CD4-positive, alpha-beta T cell treated with Interleukin-15 for 4 hours (primary cell): ENCODE data around the gene CHMP3.
"Not testable (repeated sequence)": the region's sequence is repeated elsewhere in the genome, so short reads cannot be mapped to it uniquely, and the experiment has no call there.

Experiments
- DNase-seq: peaks from one replicate; pipeline ENCODE4 v3.0.0-alpha.2; 2020; ENCODE audit warnings: low spot score

Gene CHMP3

DNA sequence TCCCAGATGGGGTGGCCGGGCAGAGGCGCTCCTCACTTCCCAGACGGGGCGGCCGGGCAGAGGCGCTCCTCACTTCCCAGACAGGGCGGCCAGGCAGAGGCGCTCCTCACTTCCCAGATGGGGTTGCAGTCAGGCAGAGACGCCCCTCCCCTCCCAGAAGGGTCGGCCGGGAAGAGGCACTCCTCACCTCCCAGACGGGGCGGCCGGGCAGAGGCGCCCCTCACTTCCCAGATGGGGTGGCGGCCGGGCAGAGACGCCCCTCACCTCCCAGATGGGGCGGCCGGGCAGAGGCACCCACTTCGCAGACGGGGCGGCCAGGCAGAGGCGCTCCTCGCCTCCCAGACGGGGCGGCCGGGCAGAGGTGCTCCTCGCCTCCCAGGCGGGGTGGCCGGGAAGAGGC is 13.8 kb downstream of the CHMP3 start:
- DNase-seq: not testable (repeated sequence)

DNA sequence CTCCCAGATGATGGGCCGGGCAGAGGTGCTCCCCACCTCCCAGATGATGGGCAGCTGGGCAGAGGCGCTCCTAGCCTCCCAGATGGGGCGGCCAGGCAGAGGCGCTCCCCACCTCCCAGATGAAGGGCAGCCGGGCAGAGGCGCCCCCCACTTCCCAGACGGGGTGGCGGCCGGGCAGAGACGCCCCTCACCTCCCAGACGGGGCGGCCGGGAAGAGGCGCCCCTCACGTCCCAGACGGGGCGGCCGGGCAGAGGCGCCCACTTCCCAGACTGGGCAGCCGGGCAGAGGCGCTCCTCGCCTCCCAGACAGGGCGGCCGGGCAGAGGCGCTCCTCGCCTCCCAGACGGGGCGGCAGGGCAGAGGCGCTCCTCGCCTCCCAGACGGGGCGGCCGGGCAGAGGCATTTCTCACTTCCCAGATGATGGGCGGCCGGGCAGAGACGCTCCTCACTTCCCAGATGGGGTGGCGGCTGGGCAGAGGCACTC is 14.3 kb downstream of the CHMP3 start:
- not testable (repeated sequence) for DNase-seq

DNA sequence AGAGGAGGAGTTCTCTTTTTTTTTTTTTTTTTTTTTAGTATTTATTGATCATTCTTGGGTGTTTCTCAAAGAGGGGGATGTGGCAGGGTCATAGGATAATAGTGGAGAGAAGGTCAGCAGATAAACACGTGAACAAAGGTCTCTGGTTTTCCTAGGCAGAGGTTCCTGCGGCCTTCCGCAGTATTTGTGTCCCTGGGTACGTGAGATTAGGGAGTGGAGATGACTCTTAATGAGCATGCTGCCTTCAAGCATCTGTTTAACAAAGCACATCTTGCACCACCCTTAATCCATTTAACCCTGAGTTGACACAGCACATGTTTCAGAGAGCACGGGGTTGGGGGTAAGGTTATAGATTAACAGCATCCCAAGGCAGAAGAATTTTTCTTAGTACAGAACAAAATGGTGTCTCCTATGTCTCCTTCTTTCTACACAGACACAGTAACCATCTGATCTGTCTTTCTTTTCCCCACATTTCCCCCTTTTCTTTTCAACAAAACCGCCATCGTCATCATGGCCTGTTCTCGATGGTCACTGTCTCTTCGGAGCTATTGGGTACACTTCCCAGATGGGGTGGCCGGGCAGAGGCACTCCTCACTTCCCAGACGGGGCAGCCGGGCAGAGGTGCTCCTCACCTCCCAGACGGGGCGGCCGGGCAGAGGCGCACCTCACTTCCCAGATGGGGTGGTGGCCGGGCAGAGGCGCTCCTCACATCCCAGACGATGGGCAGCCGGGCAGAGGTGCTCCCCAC is 14.9 kb downstream of the CHMP3 start:
- DNase-seq: not testable (repeated sequence)

DNA sequence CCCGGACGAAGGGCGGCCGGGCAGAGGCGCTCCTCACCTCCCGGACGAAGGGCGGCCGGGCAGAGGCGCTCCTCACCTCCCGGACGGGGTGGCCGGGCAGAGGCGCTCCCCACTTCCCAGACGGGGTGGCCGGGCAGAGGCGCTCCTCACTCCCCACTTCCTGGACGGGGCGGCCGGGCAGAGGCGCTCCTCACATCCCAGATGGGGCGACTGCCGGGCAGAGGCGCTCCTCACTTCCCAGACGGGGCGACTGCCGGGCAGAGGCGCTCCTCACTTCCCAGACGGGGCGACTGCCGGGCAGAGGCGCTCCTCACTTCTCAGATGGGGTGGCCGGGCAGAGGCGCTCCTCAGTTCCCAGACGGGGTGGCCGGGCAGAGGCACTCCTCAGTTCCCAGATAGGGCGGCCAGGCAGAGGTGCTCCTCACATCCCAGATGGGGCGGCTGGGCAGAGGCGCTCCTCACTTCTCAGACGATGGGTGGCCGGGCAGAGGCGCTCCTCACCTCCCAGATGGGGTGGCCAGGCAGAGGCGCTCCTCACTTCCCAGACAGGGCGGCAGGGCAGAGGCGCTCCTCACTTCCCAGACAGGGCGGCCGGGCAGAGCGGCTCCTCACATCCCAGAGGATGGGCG is 17.8 kb downstream of the CHMP3 start:
- not testable (repeated sequence) for DNase-seq

DNA sequence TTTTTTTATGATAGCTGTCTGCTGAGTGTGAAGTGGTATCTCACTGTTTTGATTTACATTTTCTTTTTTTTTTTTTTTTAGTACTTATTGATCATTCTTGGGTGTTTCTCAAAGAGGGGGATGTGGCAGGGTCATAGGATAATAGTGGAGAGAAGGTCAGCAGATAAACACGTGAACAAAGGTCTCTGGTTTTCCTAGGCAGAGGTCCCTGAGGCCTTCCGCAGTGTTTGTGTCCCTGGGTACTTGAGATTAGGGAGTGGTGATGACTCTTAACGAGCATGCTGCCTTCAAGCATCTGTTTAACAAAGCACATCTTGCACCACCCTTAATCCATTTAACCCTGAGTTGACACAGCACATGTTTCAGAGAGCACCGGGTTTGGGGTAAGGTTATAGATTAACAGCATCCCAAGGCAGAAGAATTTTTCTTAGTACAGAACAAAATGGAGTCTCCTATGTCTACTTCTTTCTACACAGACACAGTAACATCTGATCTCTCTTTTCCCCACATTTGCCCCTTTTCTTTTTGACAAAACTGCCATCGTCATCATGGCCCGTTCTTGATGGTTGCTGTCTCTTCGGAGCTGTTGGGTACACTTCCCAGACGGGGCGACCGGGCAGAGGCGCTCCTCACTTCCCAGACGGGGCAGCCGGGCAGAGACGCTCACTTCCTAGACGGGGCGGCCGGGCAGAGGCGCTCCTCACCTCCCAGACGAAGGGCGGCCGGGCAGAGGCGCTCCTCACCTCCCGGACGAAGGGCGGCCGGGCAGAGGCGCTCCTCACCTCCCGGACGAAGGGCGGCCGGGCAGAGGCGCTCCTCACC is 18.8 kb downstream of the CHMP3 start:
- not testable (repeated sequence) for DNase-seq

DNA sequence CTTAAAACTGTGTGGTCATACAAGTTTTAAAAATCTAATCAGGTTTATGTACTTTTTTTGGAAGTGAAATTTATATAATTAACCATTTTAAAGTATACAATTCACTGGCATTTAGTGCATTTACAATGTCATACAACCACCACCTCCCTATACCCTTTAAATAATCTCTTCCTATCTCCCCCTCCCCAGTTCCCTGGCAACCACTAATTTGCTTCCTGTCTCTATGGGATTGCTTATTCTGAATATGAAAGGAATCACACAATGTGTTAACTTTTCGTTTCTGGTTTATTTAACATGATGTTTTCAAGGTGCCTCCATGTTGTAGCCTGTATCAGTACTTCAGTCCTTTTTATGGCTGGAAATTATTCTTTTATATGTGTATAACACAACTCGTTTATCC is 19.4 kb downstream of the CHMP3 start:
- DNase-seq: no peak

DNA sequence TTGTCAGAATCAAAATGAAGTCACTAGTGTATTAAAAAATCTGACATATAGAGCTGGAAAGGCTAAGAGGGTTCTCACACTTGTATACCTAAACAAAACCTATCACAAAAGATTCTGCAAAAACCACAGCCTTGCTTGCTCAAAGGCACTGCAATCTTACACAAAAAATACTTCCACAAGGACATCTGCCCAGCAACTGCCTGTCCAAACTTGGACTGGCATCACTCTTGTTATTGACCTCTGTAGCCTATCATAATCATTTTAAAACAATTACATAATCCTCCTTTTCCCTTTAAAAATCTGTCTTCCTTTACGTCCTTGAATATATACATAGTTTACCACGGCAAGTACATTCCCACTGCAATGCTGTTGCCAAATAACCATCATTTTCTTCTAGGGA is 19.9 kb downstream of the CHMP3 start:
- no peak for DNase-seq

DNA sequence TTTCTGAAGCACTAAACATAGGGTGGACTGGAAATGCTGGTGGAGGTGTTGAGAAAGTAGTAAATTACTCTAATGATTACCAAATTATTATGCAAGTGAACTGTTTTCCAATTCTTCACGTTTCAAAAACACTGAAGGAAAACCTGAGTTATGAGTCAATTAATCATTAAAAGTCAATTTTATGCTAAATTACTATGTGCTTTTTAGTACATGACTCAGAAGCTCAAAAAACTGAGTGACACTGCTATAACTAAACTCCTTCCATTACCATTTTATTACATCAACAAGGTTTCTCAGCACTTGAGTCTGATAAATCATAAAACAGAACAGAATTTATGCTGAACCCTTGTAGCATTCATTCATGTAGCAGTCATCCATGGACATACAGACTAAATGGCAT is 20.4 kb downstream of the CHMP3 start:
- no peak for DNase-seq

DNA sequence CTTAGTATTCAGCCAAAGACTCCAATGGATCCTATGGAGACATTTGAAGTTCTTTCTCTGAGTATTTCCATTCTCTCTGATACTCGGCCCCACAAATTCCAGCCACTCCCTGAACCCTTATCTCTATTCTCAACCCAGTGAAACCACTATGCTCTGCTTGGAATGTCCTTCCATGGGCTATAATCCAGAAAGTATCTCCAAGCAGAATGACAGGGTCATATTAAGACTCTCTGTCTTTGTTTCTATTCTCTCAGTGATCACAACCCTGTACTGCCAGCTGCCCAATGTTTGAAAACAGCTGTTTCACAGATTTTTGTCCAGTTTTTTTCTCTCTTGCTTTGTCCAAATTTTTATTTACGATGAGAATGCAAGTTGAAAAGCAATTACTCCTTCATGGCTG is 21.9 kb downstream of the CHMP3 start:
- no peak for DNase-seq

DNA sequence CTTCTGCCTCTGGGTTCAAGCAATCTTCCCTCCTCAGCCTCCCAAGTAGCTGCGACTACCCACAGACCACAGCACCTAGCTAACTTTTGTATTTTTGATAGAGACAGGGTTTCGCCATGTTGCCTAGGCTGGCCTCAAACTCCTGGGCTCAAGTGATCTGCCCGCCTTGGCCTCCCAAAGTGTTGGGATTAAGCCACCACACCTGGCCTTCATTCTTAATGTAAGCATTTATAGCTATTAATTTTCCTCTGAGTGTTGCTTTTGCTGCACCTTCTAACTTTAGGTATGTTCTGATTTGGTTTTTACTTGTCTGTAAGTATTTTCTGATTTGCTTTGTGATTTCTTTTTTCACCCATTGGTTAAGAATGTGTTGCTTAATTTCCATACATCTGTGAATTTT is 29.7 kb downstream of the CHMP3 start:
- DNase-seq: no peak

DNA sequence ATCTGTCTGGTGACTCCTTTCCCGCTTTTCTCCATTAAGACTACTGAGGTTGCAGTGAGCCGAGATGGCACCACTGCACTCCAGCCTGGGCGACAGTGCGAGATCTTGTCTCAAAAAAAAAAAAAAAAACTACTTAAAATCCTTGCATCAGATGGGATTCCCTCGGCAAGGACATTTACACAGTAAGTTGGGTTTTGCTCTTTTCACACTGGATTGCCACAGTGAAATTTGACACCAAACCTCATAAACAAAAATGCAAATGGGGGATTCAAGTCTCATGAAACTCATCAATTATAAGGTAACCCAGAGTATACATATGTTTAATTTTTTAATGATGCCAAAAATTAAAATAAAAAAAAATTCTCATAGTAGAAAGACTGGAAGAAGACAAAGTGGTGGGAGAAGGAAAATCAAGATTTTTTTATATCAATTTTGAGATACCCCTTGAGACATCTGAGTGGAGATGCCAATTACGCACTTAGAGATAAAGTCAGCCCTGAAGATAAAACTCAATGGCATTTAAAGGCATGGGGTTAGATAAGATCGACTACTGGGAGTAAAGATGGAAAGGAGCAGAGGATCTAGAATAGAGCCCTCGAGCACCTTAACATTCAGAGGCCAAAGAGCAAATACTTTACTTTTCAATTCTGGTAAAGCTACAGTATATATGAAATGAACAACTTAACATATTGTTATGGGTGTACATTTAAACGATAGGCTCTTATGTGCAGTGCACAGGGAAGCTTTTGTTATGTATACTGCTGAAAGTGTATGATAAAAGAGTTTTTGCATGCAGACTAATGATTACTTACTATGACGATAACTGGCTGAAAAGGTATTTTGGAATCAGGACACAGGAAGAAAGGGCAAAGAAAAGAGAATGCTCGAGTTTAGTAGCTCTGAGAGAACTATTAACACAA is 37.6 kb downstream of the CHMP3 start:
- no peak for DNase-seq

DNA sequence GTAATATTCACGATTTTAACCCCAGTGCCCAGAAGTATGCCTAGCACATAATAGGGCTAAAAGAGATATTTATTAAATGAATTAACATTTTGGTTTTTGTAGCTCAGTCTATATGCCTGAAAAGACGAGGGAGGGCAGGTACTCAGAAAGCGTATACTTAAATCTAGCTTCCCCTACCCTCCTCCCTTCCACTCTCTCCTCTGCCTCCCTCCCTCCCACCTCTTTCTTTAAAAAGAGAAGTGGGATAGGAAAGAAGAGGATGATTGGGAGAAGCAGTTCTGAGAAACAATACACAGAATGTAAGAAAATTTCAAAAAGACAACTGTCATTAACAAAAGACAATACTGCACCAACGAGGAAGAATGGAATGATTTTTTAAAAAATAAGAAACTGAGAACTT is 39.8 kb downstream of the CHMP3 start:
- no peak for DNase-seq

DNA sequence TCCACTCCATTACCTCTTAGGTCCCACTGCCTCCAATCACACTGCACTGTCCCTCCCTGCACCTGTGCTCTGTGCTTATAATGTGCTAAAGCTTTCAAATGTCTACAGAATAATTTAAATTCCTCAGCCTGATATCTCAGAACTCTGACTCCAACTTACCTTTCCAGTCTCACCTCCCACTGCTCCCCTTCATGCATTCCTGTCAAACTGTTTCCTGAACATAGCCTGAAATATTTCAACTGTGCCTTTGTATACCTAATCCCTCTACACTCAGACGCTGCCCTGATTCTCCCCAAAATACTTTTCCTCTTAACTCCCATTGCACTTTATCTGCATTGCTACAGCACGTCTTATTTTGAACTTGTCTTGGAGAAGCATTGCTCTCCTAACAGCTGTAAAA is 40.5 kb downstream of the CHMP3 start:
- DNase-seq: no peak

DNA sequence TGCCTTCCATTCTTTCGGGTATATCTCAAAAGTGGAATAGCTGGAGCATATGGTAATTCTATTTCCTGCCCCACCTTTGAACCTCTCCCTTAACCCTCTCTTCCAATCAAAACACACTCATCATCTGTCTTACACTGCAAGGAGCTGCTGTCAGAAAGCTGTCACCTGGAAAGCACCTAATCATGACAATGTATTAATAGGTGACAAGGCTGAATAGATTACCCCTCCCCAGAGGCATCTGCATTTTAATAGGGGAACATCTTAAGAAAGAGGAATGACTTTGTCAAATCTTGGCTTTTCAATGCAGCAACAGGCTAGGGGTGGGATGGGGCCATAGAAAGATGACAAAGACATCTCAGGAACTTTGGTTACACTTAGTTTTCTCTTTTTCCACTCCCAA is 41.3 kb downstream of the CHMP3 start:
- no peak for DNase-seq

DNA sequence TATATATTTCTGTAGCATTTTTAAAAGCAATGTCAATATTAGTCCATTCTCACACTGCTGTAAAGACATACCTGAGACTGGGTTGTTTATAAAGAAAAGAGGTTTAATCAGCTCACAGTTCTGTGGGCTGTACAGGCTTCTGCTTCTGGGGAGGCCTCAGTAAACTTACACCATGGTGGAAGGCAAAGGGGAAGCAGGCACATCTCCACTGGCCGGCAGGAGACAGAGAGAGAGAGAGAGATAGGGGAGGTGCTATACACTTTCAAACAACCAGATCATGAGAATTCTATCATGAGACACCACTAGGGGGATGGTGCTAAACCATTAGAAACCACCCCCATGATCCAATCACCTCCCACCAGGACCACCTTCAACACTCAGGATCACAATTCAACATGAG is 43.1 kb downstream of the CHMP3 start:
- DNase-seq: no peak

DNA sequence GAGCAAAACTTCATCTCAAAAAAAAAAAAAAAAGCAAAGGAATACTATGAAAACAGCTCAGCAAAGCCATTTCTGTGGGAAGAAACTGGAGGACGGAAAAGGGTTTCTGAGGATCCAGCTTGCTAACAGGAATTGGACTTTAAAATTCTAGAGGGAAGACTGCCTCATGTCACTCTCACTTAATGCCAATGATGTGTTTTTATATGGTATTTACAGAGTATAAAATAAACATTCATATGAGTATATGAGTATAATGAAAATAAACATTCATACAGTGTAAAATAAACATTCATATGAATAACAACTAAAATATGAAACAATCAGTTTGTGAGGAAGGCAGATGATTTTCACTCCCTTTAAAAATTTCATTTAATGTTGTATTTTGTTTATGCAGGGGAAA is 43.9 kb downstream of the CHMP3 start:
- DNase-seq: no peak

DNA sequence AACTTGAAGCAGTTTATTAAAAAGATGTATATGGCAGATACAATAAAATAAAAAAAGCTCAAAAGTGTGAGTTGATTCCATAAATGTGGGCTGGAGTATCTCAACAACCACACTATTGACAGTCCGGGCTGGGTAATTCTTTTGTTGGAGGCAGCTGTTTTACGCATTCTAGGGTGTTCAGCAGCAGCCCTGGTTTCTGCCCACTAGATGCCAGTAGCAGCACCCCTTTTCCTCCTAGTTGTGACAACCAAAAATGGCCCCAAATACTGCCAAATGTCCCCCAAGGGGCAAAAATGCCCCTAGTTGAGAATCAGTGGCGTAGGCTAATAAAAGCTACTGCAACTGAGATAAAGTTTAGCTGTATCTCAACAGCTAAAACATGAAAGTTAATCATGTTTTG is 44.8 kb downstream of the CHMP3 start:
- peak; percentile 34 for DNase-seq

DNA sequence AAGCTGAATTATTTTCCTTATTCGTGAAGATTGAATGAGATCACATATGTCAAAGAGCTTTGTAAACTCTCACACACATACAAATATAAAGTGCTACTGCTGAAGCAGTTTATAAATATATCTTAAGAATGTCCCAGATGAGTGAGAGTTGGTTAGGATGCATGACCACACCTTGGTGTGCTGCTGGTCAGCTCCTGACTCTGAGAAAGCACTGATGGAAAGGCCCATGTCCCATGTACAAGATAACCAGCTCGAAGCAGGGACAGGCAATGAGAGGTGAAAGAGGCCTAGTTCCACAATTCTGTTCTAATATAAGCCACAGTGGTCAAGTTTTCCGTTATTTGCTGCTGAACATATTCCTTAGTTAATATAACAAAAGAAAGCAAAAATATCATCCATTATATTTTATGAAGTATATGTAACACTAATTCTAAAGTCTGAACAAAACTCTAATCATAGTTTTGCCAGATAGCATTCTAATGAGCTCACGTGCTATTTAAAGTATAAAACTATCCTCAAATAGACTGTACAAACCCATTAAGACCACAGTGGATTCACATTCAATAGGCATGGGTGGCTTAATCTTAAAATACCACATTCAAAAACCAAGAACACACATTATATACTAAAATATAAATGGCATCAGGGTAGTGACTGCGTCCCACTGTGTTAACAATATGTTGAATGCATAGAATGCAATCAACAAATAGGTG is 49.1 kb downstream of the CHMP3 start:
- DNase-seq: no peak

DNA sequence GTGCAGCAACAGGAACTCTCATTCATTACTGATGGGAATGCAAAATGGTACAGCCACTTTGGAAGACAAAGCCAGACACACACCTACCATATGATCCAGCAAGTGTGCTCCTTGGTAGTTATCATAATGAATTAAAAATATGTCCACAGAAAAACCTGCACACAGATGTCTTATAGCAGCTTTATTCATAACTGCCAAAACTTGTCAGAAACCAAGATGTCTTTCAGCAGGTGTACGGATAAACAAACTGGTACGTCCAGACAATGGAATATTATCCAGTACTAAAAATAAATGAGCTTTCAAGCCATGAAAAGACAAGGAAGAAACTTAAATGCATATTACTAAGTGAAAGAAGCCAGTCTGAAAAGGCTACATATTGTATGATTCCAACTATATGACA is 50.4 kb downstream of the CHMP3 start:
- DNase-seq: no peak

DNA sequence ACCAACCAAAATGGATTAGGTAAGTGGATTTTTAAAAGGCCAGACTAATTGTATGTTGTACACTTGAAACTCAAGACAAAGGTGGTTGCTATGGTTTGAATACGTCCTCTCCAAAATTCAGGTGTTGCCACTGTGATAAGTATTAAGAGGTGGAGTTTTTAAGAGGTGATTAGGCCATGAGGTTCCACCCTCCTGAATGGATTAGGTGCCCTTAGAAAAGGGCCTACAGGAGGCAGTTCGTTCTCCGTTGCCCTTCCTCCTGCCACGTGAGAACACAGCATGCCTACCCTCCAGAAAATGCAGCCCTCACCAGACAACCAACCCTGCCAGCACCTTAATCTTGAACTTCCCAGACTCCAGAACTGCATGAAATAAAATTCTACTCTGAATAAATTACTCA is 51.2 kb downstream of the CHMP3 start:
- DNase-seq: no peak

DNA sequence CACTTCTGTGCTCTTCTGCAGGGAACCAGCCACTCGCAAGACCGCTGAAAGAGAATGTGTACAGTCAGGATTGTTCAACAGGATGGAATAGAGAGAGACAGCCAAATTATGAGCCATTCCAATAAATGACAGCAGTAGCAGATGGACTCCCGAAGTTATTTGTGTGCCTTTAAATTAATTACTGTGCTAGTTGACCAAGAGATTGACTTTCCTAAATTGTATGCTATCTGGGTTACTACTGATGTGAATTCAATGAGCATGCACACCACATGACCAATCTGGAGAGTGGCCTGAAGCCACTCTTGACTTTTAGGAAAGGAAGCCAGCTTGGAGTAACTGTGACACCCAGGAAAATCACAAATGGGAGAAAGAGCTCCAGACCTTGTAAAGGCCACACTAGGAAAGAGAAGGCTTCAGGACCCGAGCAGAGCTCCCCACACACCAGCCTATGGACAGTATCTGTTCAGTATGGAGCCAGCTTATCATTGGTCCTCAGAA is 52.8 kb downstream of the CHMP3 start:
- DNase-seq: no peak
